Measurements from ENCODE around the gene RPS6KA5.
A peak's percentile ranks its signal among the peaks of the same experiment; 100 is the strongest.

The RPS6KA5 gene

GRCh38 chr14:90836692-90837063 is 223.8 kb downstream of the RPS6KA5 start:
- H3K4me1 ChIP-seq (ENCODE audit: control insufficient read depth in 1 of 2, insufficient read depth in 1 of 2, low read depth in 1 of 2, low read length in 1 of 2): peaks cover 10 to 11% of the 10 kb centered on the region in 2 experiments
- H3K9me3 ChIP-seq: no peaks in the 10 kb centered on the region
- H3K27me3 ChIP-seq: no peaks in the 10 kb centered on the region
- no peak overlapping the region for H3K4me3 ChIP-seq (ENCODE audit: low read depth in 1 of 2, low read length in 1 of 2)
- TF ChIP-seq, protein P1, sequence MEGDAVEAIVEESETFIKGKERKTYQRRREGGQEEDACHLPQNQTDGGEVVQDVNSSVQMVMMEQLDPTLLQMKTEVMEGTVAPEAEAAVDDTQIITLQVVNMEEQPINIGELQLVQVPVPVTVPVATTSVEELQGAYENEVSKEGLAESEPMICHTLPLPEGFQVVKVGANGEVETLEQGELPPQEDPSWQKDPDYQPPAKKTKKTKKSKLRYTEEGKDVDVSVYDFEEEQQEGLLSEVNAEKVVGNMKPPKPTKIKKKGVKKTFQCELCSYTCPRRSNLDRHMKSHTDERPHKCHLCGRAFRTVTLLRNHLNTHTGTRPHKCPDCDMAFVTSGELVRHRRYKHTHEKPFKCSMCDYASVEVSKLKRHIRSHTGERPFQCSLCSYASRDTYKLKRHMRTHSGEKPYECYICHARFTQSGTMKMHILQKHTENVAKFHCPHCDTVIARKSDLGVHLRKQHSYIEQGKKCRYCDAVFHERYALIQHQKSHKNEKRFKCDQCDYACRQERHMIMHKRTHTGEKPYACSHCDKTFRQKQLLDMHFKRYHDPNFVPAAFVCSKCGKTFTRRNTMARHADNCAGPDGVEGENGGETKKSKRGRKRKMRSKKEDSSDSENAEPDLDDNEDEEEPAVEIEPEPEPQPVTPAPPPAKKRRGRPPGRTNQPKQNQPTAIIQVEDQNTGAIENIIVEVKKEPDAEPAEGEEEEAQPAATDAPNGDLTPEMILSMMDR (IDR thresholded peaks at IDR 0.05): no peak
- no peaks in the 10 kb centered on the region for H3K36me3 ChIP-seq
- H3K27ac ChIP-seq: no peak overlapping the region

- TF ChIP-seq, protein P1 (IDR thresholded peaks at IDR 0.05): no peak
- Histone ChIP-seq H3K27me3 (no peaks in the 10 kb centered on the region), H3K4me3 (ENCODE audit: low read depth in 1 of 2, low read length in 1 of 2) (no peak overlapping the region), H3K4me1 (ENCODE audit: control insufficient read depth in 1 of 2, insufficient read depth in 1 of 2, low read depth in 1 of 2, low read length in 1 of 2) (peaks cover 27 to 28% of the 10 kb centered on the region in 2 experiments), H3K27ac (no peak overlapping the region), H3K9me3 (no peaks in the 10 kb centered on the region), H3K36me3 (no peaks in the 10 kb centered on the region)
These were observed 228.6 kb downstream of the RPS6KA5 start for GRCh38 chr14:90831821-90832220.

- H3K27me3 ChIP-seq: no peaks in the 10 kb centered on the region
- H3K27ac ChIP-seq: no peak overlapping the region
- TF ChIP-seq, protein P1 (IDR thresholded peaks at IDR 0.05): no peak
- H3K4me3 ChIP-seq (ENCODE audit: low read depth in 1 of 2, low read length in 1 of 2): no peak overlapping the region
- no peaks in the 10 kb centered on the region for H3K9me3 ChIP-seq
- no peaks in the 10 kb centered on the region for H3K36me3 ChIP-seq
- H3K4me1 ChIP-seq (ENCODE audit: control insufficient read depth in 1 of 2, insufficient read depth in 1 of 2, low read depth in 1 of 2, low read length in 1 of 2): peaks cover 20 to 21% of the 10 kb centered on the region in 2 experiments
These were observed 229.3 kb downstream of the RPS6KA5 start for GRCh38 chr14:90830931-90831701.

- Histone ChIP-seq H3K36me3 (no peaks in the 10 kb centered on the region), H3K4me1 (ENCODE audit: control insufficient read depth in 1 of 2, insufficient read depth in 1 of 2, low read depth in 1 of 2, low read length in 1 of 2) (peaks cover 17 to 19% of the 10 kb centered on the region in 2 experiments), H3K27me3 (no peaks in the 10 kb centered on the region), H3K27ac (no peak overlapping the region), H3K9me3 (no peaks in the 10 kb centered on the region), H3K4me3 (ENCODE audit: low read depth in 1 of 2, low read length in 1 of 2) (no peak overlapping the region)
- TF ChIP-seq, protein P1 (IDR thresholded peaks at IDR 0.05): no peak
These were observed 230.8 kb downstream of the RPS6KA5 start for GRCh38 chr14:90829677-90830076.

DNA sequence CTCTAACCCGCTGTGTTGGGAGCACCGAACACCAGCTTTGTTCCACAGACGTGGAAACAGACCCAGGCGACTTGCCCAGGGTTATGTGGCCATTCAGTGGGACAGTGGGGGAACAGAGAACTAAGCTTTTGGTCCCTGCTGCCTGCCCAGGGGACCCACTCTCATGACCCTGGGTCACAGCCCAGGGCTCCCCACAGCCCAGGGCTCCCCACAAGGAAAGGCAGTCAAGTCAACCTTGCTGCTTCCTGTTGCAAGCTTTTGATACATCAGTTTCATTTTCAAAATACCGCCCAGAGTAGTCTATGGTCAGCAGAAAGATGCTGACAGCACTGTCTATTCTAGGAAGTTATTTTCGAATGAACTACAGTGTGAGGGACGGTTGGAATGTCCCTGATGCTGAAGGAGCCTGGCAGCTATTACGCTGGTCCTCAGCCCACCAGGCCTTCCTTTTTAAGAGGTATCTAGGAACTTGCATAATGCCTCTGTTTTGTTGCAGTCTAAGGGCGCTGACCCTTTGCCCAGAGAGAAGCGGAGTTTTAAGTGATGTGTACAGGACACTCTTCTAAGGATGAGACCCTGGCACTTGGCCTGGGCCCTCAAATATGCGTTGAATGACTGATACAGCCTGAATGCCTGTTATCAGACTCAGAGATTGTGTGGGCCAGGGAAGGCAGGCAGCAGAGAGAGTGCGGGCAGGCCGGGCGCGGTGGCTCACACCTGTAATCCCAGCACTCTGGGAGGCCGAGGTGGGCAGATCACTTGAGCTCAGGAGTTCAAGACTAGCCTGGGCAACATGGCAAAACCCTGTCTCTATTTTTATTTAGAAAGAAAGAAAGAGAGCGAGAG is 231.6 kb downstream of the RPS6KA5 start:
- peaks cover 17 to 19% of the 10 kb centered on the region in 2 experiments for H3K4me1 ChIP-seq (ENCODE audit: control insufficient read depth in 1 of 2, insufficient read depth in 1 of 2, low read depth in 1 of 2, low read length in 1 of 2)
- peak overlapping the region; percentile 64 to 66 for H3K4me3 ChIP-seq (ENCODE audit: low read depth in 1 of 2, low read length in 1 of 2)
- peak overlapping the region; percentile 80 for H3K27ac ChIP-seq
- peaks cover 6% of the 10 kb centered on the region for H3K9me3 ChIP-seq
- H3K36me3 ChIP-seq: no peaks in the 10 kb centered on the region
- TF ChIP-seq, protein P1 (IDR thresholded peaks at IDR 0.05): no peak
- H3K27me3 ChIP-seq: no peaks in the 10 kb centered on the region

Measured in neutrophil (primary cell).